Measurements from ENCODE around the gene CACNA2D3. TPM values are rescaled to one million over a fixed set of nuclear protein-coding genes. Genes with fewer than 3 reads are reported as not detected.

The CACNA2D3 gene
- total RNA-seq, 2 experiments from 2014 or later, result not detected

GRCh38 chr3:54173371-54173770 lies 51.0 kb downstream of the CACNA2D3 start:
- Mint-ChIP-seq H3K36me3 (no peaks in the 10 kb centered on the region), H3K27ac (no peak overlapping the region), H3K4me1 (no peaks in the 10 kb centered on the region), H3K9me3 (no peaks in the 10 kb centered on the region), H3K4me3 (no peak overlapping the region), H3K27me3 (no peaks in the 10 kb centered on the region)
- no peak for DNase-seq

- Mint-ChIP-seq H3K4me1 (no peaks in the 10 kb centered on the region), H3K36me3 (no peaks in the 10 kb centered on the region), H3K27me3 (no peaks in the 10 kb centered on the region), H3K9me3 (no peaks in the 10 kb centered on the region), H3K4me3 (no peak overlapping the region), H3K27ac (no peak overlapping the region)
- no peak for DNase-seq
Measured at GRCh38 chr3:54176106-54176505, 53.8 kb downstream of the CACNA2D3 start.

GRCh38 chr3:54177816-54178215 lies 55.5 kb downstream of the CACNA2D3 start:
- Mint-ChIP-seq H3K27ac (no peak overlapping the region), H3K27me3 (no peaks in the 10 kb centered on the region), H3K4me3 (no peak overlapping the region), H3K9me3 (no peaks in the 10 kb centered on the region), H3K4me1 (no peaks in the 10 kb centered on the region), H3K36me3 (no peaks in the 10 kb centered on the region)
- DNase-seq, result no peak

GRCh38 chr3:54178376-54178775 lies 56.0 kb downstream of the CACNA2D3 start:
- Mint-ChIP-seq H3K9me3 (no peaks in the 10 kb centered on the region), H3K4me1 (no peaks in the 10 kb centered on the region), H3K27me3 (peaks cover 3% of the 10 kb centered on the region), H3K36me3 (no peaks in the 10 kb centered on the region), H3K27ac (no peak overlapping the region), H3K4me3 (no peak overlapping the region)
- no peak for DNase-seq

GRCh38 chr3:54180921-54181320 lies 58.6 kb downstream of the CACNA2D3 start:
- H3K27ac Mint-ChIP-seq, result no peak overlapping the region
- no peak overlapping the region for H3K4me3 Mint-ChIP-seq
- peaks cover 1% of the 10 kb centered on the region for H3K9me3 Mint-ChIP-seq
- peaks cover 3% of the 10 kb centered on the region for H3K27me3 Mint-ChIP-seq
- no peaks in the 10 kb centered on the region for H3K36me3 Mint-ChIP-seq
- H3K4me1 Mint-ChIP-seq, result no peaks in the 10 kb centered on the region
- DNase-seq, result no peak

GRCh38 chr3:54182242-54182641 lies 59.9 kb downstream of the CACNA2D3 start:
- H3K27ac Mint-ChIP-seq, result no peak overlapping the region
- DNase-seq, result no peak
- peaks cover 3% of the 10 kb centered on the region for H3K27me3 Mint-ChIP-seq
- H3K4me3 Mint-ChIP-seq, result no peak overlapping the region
- peaks cover 1% of the 10 kb centered on the region for H3K9me3 Mint-ChIP-seq
- no peaks in the 10 kb centered on the region for H3K36me3 Mint-ChIP-seq
- no peaks in the 10 kb centered on the region for H3K4me1 Mint-ChIP-seq

GRCh38 chr3:54185740-54186139 lies 63.4 kb downstream of the CACNA2D3 start:
- Mint-ChIP-seq H3K27me3 (peaks cover 3% of the 10 kb centered on the region), H3K4me1 (no peaks in the 10 kb centered on the region), H3K36me3 (no peaks in the 10 kb centered on the region), H3K27ac (no peak overlapping the region), H3K9me3 (peaks cover 3% of the 10 kb centered on the region), H3K4me3 (no peak overlapping the region)
- DNase-seq, result no peak

GRCh38 chr3:54188176-54188791 lies 65.9 kb downstream of the CACNA2D3 start:
- H3K27ac Mint-ChIP-seq, result no peak overlapping the region
- H3K4me1 Mint-ChIP-seq, result no peaks in the 10 kb centered on the region
- H3K9me3 Mint-ChIP-seq, result peaks cover 3% of the 10 kb centered on the region
- H3K27me3 Mint-ChIP-seq, result peaks cover under 1% of the 10 kb centered on the region
- no peak for DNase-seq
- no peak overlapping the region for H3K4me3 Mint-ChIP-seq
- no peaks in the 10 kb centered on the region for H3K36me3 Mint-ChIP-seq

GRCh38 chr3:54191220-54191619 lies 68.9 kb downstream of the CACNA2D3 start:
- Mint-ChIP-seq H3K27ac (no peak overlapping the region), H3K9me3 (peaks cover 1% of the 10 kb centered on the region), H3K4me3 (no peak overlapping the region), H3K4me1 (no peaks in the 10 kb centered on the region), H3K36me3 (no peaks in the 10 kb centered on the region), H3K27me3 (no peaks in the 10 kb centered on the region)
- no peak for DNase-seq

GRCh38 chr3:54192026-54192425 lies 69.7 kb downstream of the CACNA2D3 start:
- H3K27ac Mint-ChIP-seq, result no peak overlapping the region
- H3K9me3 Mint-ChIP-seq, result peaks cover 1% of the 10 kb centered on the region
- H3K36me3 Mint-ChIP-seq, result no peaks in the 10 kb centered on the region
- no peaks in the 10 kb centered on the region for H3K27me3 Mint-ChIP-seq
- H3K4me1 Mint-ChIP-seq, result no peaks in the 10 kb centered on the region
- DNase-seq, result no peak
- no peak overlapping the region for H3K4me3 Mint-ChIP-seq

- no peaks in the 10 kb centered on the region for H3K27me3 Mint-ChIP-seq
- H3K9me3 Mint-ChIP-seq, result no peaks in the 10 kb centered on the region
- no peak overlapping the region for H3K4me3 Mint-ChIP-seq
- H3K4me1 Mint-ChIP-seq, result no peaks in the 10 kb centered on the region
- no peaks in the 10 kb centered on the region for H3K36me3 Mint-ChIP-seq
- DNase-seq, result no peak
- no peak overlapping the region for H3K27ac Mint-ChIP-seq
Measured at GRCh38 chr3:54193093-54193492, 70.7 kb downstream of the CACNA2D3 start.

- Mint-ChIP-seq H3K27me3 (no peaks in the 10 kb centered on the region), H3K9me3 (no peaks in the 10 kb centered on the region), H3K4me1 (no peaks in the 10 kb centered on the region), H3K27ac (no peak overlapping the region), H3K36me3 (no peaks in the 10 kb centered on the region), H3K4me3 (no peak overlapping the region)
- no peak for DNase-seq
Measured at GRCh38 chr3:54196360-54196991, 74.1 kb downstream of the CACNA2D3 start.

- no peaks in the 10 kb centered on the region for H3K27me3 Mint-ChIP-seq
- no peak overlapping the region for H3K4me3 Mint-ChIP-seq
- no peaks in the 10 kb centered on the region for H3K4me1 Mint-ChIP-seq
- no peaks in the 10 kb centered on the region for H3K36me3 Mint-ChIP-seq
- H3K27ac Mint-ChIP-seq, result no peak overlapping the region
- no peaks in the 10 kb centered on the region for H3K9me3 Mint-ChIP-seq
- no peak for DNase-seq
Measured at GRCh38 chr3:54197509-54197908, 75.2 kb downstream of the CACNA2D3 start.

- DNase-seq, result no peak
- Mint-ChIP-seq H3K4me3 (no peak overlapping the region), H3K4me1 (no peaks in the 10 kb centered on the region), H3K9me3 (no peaks in the 10 kb centered on the region), H3K36me3 (no peaks in the 10 kb centered on the region), H3K27ac (no peak overlapping the region), H3K27me3 (no peaks in the 10 kb centered on the region)
Measured at GRCh38 chr3:54198556-54198955, 76.2 kb downstream of the CACNA2D3 start.

GRCh38 chr3:54202054-54202453 lies 79.7 kb downstream of the CACNA2D3 start:
- Mint-ChIP-seq H3K27ac (no peak overlapping the region), H3K36me3 (no peaks in the 10 kb centered on the region), H3K9me3 (no peaks in the 10 kb centered on the region), H3K4me3 (no peak overlapping the region), H3K27me3 (no peaks in the 10 kb centered on the region), H3K4me1 (no peaks in the 10 kb centered on the region)
- no peak for DNase-seq

- Mint-ChIP-seq H3K36me3 (no peaks in the 10 kb centered on the region), H3K27me3 (no peaks in the 10 kb centered on the region), H3K9me3 (no peaks in the 10 kb centered on the region), H3K4me1 (no peaks in the 10 kb centered on the region), H3K4me3 (no peak overlapping the region), H3K27ac (no peak overlapping the region)
- no peak for DNase-seq
Measured at GRCh38 chr3:54202651-54203248, 80.4 kb downstream of the CACNA2D3 start.
